Central memory CD4-positive, alpha-beta T cell (primary cell): ENCODE results near the gene MYO5B.

Experiments used
- DNase-seq: peaks from one replicate; pipeline ENCODE4 v3.0.0; 2022

Gene MYO5B

DNA sequence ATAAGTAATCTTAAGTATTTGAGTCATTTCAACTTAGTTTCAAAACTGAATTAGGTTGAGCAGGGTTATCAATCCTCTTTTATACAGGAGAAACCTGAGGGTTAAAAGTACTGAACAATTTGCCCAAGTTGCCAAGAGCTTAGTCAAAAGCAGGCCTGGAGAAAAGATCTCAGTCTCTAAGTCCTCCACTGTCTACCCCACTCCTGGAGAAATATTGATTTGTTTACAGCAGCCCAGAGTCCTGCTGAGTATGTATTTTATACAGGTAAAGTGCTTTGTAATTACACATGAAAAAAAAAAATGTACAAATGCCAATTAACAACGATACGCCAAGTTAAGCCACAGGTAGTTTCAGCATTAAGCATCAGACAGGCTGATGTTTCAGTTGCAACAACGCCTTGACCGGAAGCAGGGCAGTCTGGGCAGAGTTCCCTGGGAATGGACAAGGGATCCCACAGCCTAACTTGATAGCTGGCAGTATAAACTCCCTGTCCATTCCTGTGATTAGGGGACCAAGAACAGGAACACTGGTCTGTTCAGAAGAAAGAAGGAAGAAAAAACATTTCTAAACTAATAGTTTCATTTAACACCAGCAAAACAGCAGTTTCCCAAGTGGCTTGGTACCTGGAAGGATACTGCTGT lies 132.9 kb downstream of the MYO5B start:
- no peak for DNase-seq

DNA sequence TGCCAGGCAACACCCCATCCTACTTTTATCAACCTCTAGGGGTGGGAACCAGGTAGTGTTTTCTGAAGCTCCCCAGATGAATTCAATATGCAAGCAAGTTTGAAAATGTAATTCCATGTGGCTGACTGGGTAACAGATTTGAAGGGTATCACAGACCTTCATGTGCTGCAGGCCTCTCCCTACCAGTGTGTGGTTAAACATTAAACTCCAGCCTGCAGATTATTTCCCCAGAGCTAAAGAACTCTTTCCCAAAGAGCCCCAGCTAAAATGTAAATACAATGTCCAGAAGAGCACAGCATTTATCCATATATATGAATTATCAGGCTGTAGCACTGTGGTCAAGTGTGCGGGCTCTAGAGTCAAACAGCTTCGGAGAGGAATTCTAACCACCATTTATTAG lies 134.1 kb downstream of the MYO5B start:
- no peak for DNase-seq

DNA sequence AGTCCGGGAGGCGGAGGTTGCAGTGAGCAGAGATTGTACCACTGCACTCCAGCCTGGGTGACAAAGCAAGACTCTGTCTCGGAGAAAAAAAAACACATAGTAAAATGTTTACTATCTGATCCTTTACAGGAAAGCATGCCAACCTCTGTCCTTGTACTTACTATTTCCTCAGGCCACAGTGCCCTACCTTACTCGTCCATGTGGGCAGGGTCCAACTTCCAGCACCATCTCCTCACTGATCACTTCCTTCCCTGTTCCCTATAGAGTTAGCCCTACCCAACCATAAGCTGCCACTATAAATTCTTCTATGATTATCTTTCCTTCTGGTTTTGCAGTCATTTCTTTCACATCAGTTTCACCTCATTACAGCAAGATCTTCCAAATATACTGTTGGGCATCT lies 136.2 kb downstream of the MYO5B start:
- DNase-seq: no peak

DNA sequence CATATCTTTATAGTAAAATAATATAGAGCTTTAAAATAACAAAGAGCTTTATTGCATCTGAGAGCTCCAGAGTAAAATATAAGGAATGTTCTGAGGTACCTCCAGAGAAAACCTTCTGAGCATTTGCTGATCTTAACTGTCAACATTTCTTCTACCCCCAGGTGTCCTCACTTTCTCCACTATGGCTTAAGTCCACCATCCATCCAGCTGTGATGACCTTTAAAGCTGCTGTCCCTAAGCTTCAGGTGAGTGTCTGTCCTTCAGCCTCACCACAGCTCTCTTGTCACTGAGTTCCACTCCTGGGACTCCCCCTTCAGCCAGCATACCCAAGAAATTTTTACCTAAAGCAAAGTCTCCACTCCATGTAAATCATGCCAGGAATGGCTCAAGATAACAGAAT lies 137.9 kb downstream of the MYO5B start:
- no peak for DNase-seq

DNA sequence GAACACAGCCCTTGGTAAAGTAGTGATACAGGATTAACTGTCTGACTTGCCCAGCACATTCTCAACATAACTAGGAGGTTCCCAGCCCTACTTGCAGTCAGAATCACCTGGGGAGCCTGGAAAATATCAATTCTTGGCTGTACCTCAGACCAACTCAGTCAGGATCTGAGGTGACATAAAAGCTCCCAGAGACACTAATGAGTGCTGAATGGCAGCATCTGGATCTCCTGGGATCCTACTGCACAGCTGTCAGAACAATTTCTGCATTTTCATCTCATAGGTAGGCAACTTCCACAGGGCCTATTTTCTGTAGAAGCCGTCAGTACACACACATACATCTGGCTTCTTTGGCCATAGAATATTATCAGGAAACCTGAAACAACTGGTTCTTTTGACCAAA lies 138.8 kb downstream of the MYO5B start:
- DNase-seq: no peak

DNA sequence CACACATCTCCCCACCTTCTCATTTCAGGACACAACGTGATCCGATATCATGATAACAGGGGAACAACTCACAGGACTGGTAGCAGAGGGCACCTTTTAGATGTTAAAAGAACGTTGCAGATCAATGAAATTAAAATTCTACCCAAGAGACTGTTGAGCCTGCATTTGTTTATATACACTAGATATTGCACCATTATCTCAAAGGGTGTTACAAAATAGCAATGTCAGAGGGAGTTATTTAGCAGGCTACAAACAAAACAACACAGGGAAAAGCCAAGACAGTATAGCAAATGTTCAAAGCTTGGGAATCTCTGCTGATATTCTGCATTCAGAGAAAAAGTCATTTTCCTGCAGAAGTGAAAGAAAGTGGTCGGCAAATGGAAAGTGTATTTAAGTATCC lies 139.5 kb downstream of the MYO5B start:
- DNase-seq: no peak

- no peak for DNase-seq
Measured at GRCh38 chr18:50053111-50053510, 141.8 kb downstream of the MYO5B start.

DNA sequence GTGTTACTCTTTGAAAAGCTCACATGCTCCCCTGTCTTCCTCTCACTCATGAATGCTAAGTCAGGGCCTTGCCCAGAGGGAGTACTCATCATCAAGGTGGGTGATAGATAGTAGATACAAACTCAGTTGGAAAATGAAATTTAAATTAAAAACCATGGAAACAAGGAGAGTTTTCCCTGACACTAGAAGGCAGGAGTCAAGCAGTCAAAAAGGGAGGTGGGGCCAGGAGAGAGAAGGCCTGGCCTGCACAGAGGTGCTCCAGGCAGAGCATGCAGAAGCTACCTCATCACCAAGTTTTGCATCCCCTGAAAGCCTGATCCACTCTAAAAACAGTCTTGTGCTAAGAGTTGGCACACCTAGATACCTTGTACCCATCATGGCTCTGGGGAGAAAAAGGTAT lies 143.7 kb downstream of the MYO5B start:
- DNase-seq: no peak

GRCh38 chr18:50045126-50045525 lies 149.8 kb downstream of the MYO5B start:
- no peak for DNase-seq

DNA sequence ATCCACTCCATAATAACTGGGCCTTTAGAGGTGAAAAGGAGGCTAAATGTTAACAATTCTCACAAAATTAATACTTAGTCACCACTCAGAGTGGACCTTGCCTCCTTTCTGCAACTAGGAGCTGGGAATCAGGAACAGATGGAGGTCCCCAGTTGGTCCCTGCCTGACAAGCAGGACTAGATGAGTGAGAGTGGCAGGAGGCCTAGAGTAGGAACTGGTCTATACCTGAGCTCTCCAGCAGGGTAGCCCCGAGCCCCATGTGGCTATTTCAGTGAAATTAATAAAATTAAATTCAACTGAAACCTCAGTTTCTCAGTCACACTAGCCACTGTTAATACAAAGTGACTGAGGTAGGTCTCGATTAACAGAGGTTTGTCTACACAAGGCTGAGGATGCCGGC lies 150.5 kb downstream of the MYO5B start:
- no peak for DNase-seq

DNA sequence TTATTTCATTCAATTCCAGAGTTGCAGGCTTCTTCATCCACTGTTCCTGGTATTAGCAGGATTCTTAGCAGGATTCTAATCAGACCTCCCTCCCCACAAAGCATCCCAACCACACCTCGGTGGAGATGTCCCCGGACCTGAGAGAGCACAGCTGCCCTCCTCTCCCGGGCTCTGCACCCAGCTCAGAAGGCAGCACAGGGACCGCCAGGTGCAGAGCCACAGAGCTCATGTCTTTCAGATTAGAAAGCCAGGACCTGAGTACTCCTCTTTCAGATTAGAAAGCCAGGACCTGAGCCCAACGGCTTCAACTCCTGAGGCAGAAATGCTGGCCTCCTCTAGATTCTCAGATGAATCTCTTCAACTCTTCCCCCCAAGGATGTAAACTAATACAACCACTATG lies 152.3 kb downstream of the MYO5B start:
- no peak for DNase-seq

GRCh38 chr18:50039746-50040145 lies 155.2 kb downstream of the MYO5B start:
- no peak for DNase-seq

DNA sequence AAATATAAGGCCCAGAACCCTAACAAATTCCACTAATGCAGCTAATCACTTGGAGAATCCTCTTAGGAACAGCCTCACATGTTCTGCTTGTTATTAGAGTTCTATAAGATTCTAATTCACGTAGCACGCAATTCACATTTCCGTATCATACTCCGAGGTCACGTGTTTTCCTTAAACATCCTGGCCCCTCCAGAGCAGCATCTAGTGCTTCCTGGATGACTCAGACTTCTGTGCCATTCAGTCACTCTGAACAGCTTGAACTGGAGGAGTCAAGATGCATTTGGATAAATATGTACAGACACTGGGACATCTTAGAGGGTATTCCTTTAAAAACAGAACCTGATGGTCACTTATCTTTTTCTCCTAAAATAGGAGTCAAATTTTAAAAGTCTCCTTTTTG lies 156.5 kb downstream of the MYO5B start:
- no peak for DNase-seq

DNA sequence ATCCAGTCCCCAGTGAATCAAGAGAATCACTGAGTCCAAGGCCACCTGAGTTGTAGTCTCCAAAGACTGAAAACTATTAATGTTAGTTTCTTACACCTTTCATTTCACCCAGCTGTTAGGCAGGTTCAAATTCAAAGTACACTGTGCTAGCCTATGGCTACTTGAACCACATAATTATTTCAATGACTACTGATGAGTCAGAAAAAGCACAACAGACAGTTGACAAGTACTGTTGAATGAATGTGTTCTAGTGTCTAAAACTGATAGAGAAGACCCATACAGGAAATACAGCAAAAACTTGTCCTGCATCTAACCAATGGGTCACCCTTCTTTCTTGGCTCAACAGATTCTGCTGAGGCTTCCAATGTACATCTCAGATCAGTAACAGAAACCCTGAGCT lies 160.9 kb downstream of the MYO5B start:
- DNase-seq: no peak

GRCh38 chr18:50033004-50033403 lies 161.9 kb downstream of the MYO5B start:
- DNase-seq: no peak

- DNase-seq: no peak
Measured at GRCh38 chr18:50030146-50030545, 164.8 kb downstream of the MYO5B start.

DNA sequence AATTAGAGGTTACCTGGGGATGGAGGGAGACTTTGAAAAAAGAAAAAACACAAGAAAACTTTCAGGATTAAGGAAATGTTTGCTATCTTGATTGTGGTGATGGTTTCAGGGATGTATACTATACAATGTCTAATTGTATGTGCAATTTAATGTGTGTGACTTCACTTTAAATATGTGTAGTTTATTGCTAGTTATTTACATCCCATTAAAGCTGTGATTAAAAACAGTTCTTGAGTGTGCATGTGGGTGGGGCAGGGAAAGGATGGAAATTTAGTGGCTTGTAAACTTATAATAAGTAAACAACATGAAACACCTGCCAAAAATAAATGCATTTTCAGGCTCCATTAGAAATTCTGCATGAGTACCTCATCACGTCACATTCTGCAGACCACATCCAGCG lies 167.0 kb downstream of the MYO5B start:
- DNase-seq: no peak

GRCh38 chr18:50024466-50024865 lies 170.5 kb downstream of the MYO5B start:
- no peak for DNase-seq

- DNase-seq: no peak
Measured at GRCh38 chr18:50022985-50023384, 172.0 kb downstream of the MYO5B start.

GRCh38 chr18:50014606-50015005 lies 180.3 kb downstream of the MYO5B start:
- DNase-seq: no peak

DNA sequence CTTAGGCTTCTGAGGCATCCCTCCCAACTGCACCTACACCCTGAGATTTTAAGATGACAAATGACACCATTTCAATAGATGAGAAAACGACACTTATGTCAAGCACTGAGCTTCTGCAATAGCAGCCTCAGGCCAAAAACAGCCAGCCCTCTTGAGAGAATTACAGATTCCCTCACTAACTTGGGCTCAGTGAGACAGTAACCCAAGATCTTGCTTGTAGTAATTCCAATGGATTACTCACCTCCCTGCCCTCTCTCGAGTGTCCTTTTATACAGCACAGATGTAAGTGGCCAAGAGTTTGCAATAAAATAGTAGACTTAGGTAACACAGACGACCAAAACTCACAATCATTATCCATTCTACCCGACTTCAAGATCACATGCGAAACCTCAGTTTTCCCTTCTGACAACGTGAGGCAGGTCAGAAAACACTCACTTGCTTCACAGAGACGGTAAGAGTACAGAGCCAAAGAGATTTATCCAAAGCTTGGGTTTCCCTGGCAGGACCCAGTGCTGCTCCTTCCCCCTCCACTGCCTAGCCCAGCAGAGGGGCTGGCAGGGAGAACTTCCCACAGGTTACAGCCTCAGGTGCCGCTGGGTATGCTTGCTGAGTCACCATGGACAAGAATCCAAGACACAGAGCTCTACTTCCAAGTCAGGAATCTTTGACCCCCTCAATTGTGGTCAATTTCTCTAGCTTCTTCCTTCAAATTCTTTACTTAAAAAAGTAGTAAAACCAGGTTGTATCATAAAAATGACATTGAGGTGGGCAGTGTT lies 181.4 kb downstream of the MYO5B start:
- DNase-seq: no peak

GRCh38 chr18:50011813-50012435 lies 183.0 kb downstream of the MYO5B start:
- DNase-seq: no peak

DNA sequence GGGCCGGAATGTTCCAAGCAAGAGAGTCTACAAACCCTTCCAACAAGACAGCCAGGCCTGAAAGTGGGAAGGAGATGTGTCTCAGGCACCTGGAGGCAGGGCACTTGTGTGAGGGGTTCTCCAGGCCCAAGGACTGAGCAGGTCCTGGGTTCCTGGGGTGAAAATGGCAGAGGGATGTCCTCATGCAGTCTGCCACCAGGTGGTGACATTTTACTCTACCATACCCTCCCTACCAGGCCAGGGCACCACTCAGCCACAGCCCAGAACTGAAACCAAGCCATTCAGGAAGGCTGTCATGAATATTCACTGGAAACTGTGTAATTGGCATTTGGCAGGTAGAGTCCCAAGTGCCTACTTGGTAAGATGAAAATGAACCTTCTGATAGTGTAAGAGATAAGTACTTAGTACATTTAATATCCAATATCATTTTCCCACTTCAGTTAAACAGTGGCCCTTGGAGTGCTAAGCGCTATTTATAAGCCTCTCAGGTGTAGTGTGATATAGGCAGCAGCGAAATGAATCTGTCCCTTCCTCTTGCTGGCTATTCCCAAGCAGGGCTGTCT lies 185.1 kb downstream of the MYO5B start:
- peak; percentile 15 for DNase-seq

GRCh38 chr18:50008306-50008705 lies 186.6 kb downstream of the MYO5B start:
- no peak for DNase-seq
